Stimulated activated effector memory CD8-positive, alpha-beta T cell treated with anti-CD3 and anti-CD28 coated beads, Interleukin-12 subunit alpha, Interleukin-12 subunit beta, amount 100 ng/mL, for 72 hours (primary cell): ENCODE measurements around the gene LAMC3.

ENCODE experiments used
- ATAC-seq: fragments of 150-1000 bp; cut with Tn5 transposase; 2 replicates; pipeline ENCODE4 v1.10.0; 2021
- DNase-seq, 2 donors: peaks; one replicate each; pipeline ENCODE4 v3.0.0; 2021 to 2022; ENCODE audit warnings: low spot score in 2 of 2
- H3K27ac Mint-ChIP-seq: one replicate; pipeline ENCODE4 v1.8.0; 2022; ENCODE audit warnings: mild to moderate bottlenecking, mixed read lengths
- H3K36me3 Mint-ChIP-seq: one replicate; pipeline ENCODE4 v1.8.0; 2022; ENCODE audit warnings: mild to moderate bottlenecking, mixed read lengths
- H3K4me1 Mint-ChIP-seq: one replicate; pipeline ENCODE4 v1.8.0; 2022; ENCODE audit warnings: mixed read lengths
- H3K4me3 Mint-ChIP-seq: one replicate; pipeline ENCODE4 v1.8.0; 2022; ENCODE audit warnings: mild to moderate bottlenecking, mixed read lengths
- H3K9me3 Mint-ChIP-seq: one replicate; pipeline ENCODE4 v1.8.0; 2022; ENCODE audit warnings: mixed read lengths

Gene LAMC3

GRCh38 chr9:131076347-131077195, 67.6 kb downstream of the LAMC3 start:
- Mint-ChIP-seq H3K36me3 (no peaks in the 10 kb centered on the region), H3K4me3 (no peak overlapping the region), H3K9me3 (no peaks in the 10 kb centered on the region), H3K27ac (no peak overlapping the region), H3K4me1 (no peaks in the 10 kb centered on the region)
- ATAC-seq (no peak), DNase-seq (no peak)

- no peaks in the 10 kb centered on the region for H3K36me3 Mint-ChIP-seq
- no peak overlapping the region for H3K27ac Mint-ChIP-seq
- no peak for DNase-seq
- H3K4me3 Mint-ChIP-seq: no peak overlapping the region
- no peaks in the 10 kb centered on the region for H3K9me3 Mint-ChIP-seq
- no peak for ATAC-seq
- no peaks in the 10 kb centered on the region for H3K4me1 Mint-ChIP-seq
These were observed 69.7 kb downstream of the LAMC3 start for GRCh38 chr9:131078427-131079366.

GRCh38 chr9:131080589-131080988, 71.6 kb downstream of the LAMC3 start:
- Mint-ChIP-seq H3K27ac (no peak overlapping the region), H3K4me1 (no peaks in the 10 kb centered on the region), H3K4me3 (no peak overlapping the region), H3K9me3 (no peaks in the 10 kb centered on the region), H3K36me3 (no peaks in the 10 kb centered on the region)
- ATAC-seq (no peak), DNase-seq (no peak)

- Mint-ChIP-seq H3K9me3 (no peaks in the 10 kb centered on the region), H3K36me3 (no peaks in the 10 kb centered on the region), H3K4me3 (no peak overlapping the region), H3K4me1 (no peaks in the 10 kb centered on the region), H3K27ac (no peak overlapping the region)
- no peak for DNase-seq
- ATAC-seq: no peak
These were observed 72.9 kb downstream of the LAMC3 start for GRCh38 chr9:131081868-131082267.

- DNase-seq (no peak), ATAC-seq (no peak)
- Mint-ChIP-seq H3K4me1 (no peaks in the 10 kb centered on the region), H3K27ac (no peak overlapping the region), H3K36me3 (no peaks in the 10 kb centered on the region), H3K4me3 (no peak overlapping the region), H3K9me3 (no peaks in the 10 kb centered on the region)
These were observed 74.0 kb downstream of the LAMC3 start for GRCh38 chr9:131082774-131083512.

GRCh38 chr9:131084661-131085369, 75.8 kb downstream of the LAMC3 start:
- no peaks in the 10 kb centered on the region for H3K9me3 Mint-ChIP-seq
- no peaks in the 10 kb centered on the region for H3K36me3 Mint-ChIP-seq
- no peak overlapping the region for H3K27ac Mint-ChIP-seq
- no peak for ATAC-seq
- H3K4me1 Mint-ChIP-seq: no peaks in the 10 kb centered on the region
- no peak for DNase-seq
- no peak overlapping the region for H3K4me3 Mint-ChIP-seq

GRCh38 chr9:131085370-131086122, 76.6 kb downstream of the LAMC3 start:
- DNase-seq: no peak
- H3K27ac Mint-ChIP-seq: no peak overlapping the region
- no peak overlapping the region for H3K4me3 Mint-ChIP-seq
- H3K36me3 Mint-ChIP-seq: no peaks in the 10 kb centered on the region
- H3K9me3 Mint-ChIP-seq: no peaks in the 10 kb centered on the region
- no peak for ATAC-seq
- no peaks in the 10 kb centered on the region for H3K4me1 Mint-ChIP-seq

GRCh38 chr9:131087354-131087893, 78.5 kb downstream of the LAMC3 start:
- H3K9me3 Mint-ChIP-seq: no peaks in the 10 kb centered on the region
- DNase-seq (no peak), ATAC-seq (no peak)
- no peaks in the 10 kb centered on the region for H3K36me3 Mint-ChIP-seq
- no peak overlapping the region for H3K27ac Mint-ChIP-seq
- no peaks in the 10 kb centered on the region for H3K4me1 Mint-ChIP-seq
- H3K4me3 Mint-ChIP-seq: no peak overlapping the region

GRCh38 chr9:131090025-131090787, 81.2 kb downstream of the LAMC3 start:
- Mint-ChIP-seq H3K4me3 (no peak overlapping the region), H3K9me3 (no peaks in the 10 kb centered on the region), H3K36me3 (no peaks in the 10 kb centered on the region), H3K4me1 (no peaks in the 10 kb centered on the region), H3K27ac (no peak overlapping the region)
- no peak for ATAC-seq
- no peak for DNase-seq

- Mint-ChIP-seq H3K36me3 (no peaks in the 10 kb centered on the region), H3K4me1 (peaks cover 5% of the 10 kb centered on the region), H3K27ac (no peak overlapping the region), H3K9me3 (no peaks in the 10 kb centered on the region), H3K4me3 (no peak overlapping the region)
- no peak for ATAC-seq
- no peak for DNase-seq
These were observed 82.5 kb downstream of the LAMC3 start for GRCh38 chr9:131091352-131091992.

- ATAC-seq (no peak), DNase-seq (no peak)
- peaks cover 6% of the 10 kb centered on the region for H3K4me1 Mint-ChIP-seq
- H3K4me3 Mint-ChIP-seq: no peak overlapping the region
- H3K9me3 Mint-ChIP-seq: no peaks in the 10 kb centered on the region
- H3K36me3 Mint-ChIP-seq: no peaks in the 10 kb centered on the region
- no peak overlapping the region for H3K27ac Mint-ChIP-seq
These were observed 83.1 kb downstream of the LAMC3 start for GRCh38 chr9:131092030-131092429.

- Mint-ChIP-seq H3K36me3 (no peaks in the 10 kb centered on the region), H3K4me3 (no peak overlapping the region), H3K4me1 (peaks cover 12% of the 10 kb centered on the region), H3K27ac (no peak overlapping the region), H3K9me3 (no peaks in the 10 kb centered on the region)
- no peak for ATAC-seq
- DNase-seq: no peak
These were observed 83.8 kb downstream of the LAMC3 start for GRCh38 chr9:131092548-131093440.
